GM04503 (cell line): Measurements from ENCODE around the gene FCHSD2.
"Not testable (repeated sequence)": the region's sequence is repeated elsewhere in the genome, so short reads cannot be mapped to it uniquely, and the experiment has no call there.

ENCODE experiments used
- DNase-seq: peaks from one replicate; pipeline ENCODE4 v3.0.0-alpha.2; 2012; ENCODE audit warnings: low read depth

FCHSD2 gene

DNA sequence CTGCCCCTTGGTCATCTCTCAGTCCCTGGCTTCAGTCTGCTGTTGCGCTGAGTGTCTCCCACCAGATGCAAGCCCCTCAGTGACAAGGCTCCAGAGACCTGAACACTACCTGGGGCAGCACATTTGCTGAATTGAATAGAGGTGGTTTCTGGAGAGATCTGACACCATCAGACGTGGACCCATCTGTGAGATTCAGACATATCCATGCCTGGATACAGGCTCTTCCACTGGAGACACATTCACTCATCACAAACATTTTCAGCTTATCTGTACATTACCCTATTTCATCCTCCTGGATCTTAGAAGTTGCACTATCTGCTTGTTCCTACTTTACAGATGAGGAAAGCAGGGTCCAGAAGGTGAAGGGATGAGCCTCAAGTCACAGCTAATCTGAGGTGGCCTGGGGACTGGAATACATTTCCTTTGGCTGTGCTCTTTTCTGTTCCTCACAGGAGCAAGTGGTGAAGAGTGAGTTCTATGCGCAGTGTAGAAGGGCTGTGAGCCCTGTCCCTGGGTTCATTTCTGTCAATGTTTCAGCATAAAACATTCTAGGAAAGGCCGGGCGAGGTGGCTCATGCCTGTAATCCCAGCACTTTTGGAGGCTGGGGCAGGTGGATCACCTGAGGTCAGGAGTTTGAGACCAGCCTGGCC, 308.9 kb downstream of the FCHSD2 start:
- DNase-seq: no peak

DNA sequence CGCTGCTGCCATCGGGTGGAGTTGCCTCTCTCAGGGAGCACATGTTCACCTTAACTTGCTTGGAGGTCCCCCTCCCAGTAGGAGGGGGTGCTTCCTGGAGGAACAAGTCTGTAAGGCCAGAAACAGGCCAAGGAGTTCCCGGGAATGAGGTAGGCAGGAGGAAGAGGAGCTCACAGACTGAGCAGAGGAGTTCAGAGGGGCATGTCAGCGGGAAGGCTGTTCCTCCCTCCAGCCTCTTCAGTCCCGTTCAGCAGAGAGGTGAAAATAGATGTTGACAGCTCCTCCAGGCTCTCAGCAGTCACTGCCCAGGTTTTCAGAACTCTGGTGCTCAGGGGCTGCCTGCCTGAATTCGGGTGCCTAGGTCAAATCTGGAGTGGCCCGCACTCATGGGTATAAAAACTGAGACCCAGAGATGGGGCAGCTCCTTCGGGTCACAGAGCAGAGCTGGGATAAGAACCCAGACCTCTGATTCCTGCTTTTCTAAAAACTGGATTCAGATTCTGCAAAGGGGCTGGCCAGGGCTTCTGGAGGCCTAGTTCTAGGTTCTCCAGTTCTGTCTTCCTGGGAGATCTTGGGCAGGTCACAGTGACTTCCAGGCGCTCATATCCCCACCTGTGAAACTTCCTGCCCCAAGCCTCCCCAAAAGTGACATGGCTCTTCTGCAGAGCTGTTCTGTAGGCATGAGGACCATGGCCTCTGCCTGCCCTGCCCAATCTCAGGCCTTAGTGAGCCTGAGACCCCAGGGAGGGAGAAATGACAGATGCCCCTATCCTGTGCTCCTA, 309.6 kb downstream of the FCHSD2 start:
- no peak for DNase-seq

DNA sequence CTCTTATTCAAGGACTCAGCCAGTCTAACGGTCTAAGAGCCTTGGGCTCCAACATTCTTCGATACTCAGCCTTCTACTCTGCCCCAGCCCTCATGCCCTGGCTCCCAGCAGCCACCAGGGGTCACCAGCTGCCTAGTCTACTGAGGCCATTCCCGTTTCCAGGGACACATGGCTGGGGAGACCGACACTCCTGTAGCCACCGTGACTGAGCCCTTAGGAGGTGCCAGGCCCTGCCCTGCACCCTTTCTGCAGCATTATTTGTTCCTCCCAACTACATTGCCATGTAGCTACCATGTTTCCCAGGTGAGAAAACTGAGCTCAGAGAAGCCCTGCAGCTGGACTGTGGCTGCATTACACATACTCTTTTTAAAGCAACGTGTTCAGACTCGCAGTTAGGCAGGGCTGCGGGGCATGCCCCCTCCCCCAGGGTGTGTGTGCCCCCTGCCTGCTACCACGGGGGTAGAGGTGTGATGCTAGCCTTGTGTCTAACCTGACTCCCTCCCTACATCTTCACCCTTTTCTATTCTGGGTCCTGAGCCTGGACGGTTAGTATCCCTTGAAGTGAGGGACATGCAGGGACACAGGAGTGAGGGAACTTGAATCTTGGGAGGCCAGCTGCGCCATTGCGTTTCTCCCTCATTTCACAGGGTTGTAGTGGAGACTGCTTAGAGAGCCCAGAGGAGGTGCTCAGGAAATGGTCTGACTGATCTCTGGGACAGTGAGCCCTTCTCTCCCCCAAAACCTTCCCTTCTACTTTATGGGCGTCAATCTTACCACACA, 310.4 kb downstream of the FCHSD2 start:
- no peak for DNase-seq

DNA sequence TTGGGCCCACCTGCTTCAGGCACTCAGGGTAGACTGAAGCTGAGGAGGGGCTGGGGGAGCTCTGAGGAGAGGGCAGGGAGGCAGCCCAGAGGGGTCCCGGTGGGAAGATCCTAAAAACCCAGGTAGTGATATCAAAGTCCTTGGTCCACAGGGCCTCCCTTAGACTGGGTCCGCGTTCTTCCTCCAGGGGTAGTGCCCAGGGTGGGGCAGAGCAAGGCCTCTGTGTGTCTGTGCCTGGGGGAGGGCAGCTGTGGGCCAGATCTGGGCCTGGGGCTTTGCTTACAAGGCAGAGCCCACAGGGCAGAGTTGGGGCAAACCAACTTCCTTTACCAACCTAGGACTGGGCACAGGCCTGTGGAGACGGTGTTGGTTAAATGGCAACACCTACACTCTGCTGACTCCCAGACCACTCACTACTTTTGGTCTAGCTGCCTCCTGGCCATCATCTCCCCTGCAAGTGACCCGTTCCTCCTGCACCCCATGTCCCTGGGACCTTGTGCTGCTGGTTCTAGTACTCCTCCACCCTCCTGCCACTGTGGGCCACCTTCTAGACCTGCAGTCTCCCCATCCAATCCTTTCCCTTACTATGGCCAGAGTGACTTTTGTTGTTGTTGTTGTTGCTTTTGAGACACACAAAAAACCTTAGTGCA, 312.1 kb downstream of the FCHSD2 start:
- no peak for DNase-seq

DNA sequence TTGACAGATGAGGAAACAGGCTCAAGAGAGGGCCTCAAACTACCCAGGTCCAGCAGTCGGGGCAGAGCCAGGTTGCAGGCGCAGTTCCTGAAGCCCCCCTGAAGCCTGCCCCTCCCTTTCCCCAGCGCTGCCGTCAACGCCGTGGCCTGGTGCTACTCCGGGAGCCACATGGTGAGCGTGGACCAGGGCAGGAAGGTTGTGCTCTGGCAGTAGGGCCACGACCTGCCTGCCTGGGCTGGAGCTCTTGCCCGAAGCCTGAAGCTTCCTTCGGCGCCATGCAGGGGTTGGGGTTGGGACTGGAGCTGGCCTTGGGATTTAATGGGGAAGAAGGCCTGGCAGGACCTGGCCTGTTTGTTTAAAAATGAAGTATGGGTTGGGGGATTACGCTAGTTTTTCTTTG, 312.9 kb downstream of the FCHSD2 start:
- no peak for DNase-seq

DNA sequence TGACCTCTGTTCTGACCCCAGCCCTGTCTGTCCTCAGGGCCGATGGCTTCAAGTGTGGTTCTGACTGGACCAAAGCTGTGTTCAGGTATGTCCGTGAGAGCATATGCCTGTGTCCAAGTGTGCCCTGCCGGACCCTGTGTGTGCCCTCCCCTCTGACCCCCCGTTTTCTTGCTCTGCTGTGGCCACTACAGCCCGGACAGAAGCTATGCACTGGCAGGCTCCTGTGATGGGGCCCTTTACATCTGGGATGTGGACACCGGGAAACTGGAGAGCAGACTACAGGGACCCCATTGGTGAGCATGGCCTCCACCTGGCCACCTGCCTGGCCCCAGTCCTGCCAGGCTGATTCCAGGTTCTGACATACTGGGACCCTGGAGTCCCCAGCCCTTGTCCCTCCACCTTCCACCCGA, 313.4 kb downstream of the FCHSD2 start:
- no peak for DNase-seq

DNA sequence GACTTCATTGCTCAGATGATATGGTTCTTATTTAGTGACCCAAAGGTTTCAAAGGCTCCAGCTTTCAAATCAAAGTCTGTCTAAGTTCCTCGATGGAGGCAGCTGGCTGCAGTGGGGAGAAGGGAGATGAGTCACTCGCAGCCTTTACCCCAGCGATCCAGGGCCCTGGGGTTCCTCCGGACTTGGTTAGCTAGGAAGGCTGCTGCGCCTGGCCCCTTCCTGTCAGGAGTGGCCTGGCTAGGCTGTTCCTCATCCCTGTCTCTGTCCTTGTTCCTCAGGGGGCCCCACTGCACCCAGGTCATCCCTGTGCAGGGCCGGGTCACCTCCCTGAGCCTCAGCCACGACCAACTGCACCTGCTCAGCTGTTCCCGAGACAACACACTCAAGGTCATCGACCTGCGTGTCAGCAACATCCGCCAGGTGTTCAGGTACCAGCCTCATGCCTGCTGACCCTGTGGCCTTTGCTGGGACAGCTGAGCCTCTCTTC, 314.0 kb downstream of the FCHSD2 start:
- DNase-seq: no peak

DNA sequence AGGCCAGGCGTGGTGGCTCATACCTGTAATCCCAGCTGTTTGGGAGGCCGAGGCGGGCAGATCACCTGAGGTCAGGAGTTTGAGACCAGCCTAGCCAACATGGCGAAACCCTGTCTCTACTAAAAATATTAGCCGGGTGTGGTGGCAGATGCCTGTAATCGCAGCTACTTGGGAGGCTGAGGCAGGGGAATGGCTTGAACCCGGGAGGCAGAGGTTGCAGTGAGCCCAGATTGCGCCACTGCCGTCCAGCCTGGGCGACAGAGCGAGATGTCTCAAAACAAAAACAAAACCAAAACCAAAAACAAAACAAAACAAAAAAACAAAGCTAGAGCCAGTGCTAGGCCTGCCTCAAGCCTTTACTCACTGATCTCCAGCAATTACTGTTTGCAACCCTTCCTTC, 314.5 kb downstream of the FCHSD2 start:
- not testable (repeated sequence) for DNase-seq

DNA sequence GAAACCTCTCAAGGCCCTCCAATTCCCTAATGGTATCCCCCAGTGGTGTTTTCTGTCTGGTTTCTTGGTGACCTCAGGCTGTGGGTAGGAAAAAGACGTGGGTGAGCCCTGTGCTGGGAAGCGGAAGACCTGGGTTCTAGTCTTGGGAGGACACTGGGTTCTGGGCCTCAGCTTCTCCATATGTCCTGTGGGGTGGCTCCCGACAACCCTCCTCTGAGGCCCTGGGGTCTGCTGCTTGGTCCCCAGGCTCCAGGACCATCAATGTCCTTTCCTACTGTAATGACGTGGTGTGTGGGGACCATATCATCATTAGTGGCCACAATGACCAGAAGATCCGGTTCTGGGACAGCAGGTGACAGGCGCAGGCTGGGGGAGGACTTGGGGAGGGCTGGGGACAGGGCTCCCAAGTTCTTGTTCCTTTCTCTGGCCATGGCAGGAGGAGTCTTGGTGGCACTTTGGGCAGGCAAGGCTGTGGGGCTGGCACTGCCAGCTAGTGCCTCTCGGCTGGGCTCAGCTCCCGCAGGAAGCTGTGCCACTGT, 315.1 kb downstream of the FCHSD2 start:
- DNase-seq: no peak

DNA sequence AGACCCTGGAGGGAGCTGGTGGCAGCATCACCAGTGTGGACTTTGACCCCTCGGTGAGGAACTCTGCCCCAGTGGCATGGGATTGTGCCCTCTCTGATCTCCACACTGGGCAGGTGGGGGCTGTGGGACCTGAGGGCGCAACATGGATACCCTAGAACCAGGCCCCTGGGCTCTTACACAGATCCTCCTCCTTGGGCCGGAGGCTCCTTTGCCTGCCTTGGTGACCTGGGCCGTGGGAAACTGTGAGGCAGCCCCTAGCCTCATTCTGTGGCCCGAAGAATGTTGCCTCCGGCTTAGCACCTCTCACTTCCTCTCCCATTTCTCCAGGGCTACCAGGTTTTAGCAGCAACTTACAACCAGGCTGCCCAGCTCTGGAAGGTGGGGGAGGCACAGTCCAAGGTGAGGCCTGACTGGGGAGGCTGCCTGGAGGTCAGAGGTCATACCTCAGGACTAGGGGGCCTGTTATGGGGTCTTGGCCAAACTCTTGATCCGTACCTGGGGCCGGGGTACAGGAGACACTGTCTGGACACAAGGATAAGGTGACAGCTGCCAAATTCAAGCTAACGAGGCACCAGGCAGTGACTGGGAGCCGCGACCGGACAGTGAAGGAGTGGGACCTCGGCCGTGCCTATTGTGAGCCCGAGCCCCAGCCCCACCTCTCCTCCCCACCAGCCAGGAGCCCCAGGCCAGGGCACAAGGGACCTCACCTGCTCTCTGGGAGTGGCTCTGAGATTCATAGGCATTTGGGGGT, 315.8 kb downstream of the FCHSD2 start:
- DNase-seq: no peak

DNA sequence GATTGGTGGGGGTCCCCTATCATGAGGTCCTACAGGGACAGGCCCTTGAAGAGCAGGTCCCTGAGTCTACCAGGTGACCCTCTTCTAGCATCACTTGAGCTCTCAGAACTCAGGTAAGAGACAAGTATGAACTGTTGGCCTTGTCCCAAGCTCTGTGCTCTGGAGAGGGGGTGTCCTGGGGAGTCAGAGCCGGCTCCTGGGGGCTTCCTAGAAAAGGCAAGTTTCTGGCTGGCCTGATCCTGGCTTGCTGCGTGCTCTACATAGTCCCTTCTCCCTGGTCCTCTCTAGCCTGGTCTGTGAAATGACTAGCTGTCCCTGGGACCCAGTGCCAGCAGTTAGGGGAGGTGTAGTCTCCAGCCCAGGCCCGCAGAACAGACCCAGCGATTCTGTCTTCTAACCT, 316.5 kb downstream of the FCHSD2 start:
- no peak for DNase-seq

DNA sequence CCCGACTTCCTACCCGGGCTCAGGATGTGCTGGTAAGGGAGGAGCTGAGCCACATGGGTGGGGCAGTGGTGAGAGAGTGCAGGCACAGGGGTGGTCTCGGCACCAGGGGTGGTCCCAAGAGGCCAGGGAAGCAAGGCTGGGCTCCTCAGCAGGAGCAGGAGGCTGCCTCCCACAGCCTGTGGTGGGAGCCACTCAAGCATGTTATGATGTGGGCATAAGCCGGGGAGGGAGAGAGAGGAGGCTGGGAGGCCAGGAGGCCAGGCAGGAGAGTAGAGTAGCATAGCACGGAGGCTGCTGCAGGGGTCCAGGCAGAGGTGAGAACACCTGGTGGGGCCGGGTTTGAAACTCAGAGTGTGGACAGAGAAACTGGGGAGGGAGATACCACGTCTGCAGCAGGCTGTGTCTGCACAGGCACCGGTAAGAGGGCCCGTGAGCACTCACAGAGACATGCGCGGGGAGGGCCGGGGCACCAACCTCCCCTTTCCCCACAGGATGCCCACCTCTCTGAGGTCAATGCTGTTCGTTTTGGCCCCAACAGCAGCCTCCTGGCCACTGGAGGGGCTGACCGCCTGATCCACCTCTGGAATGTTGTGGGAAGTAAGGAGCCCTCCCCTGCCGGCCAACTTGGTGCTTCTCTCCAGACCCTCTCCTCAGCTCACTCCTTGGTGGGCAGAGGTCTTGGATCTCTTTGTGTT, 317.2 kb downstream of the FCHSD2 start:
- DNase-seq: no peak

DNA sequence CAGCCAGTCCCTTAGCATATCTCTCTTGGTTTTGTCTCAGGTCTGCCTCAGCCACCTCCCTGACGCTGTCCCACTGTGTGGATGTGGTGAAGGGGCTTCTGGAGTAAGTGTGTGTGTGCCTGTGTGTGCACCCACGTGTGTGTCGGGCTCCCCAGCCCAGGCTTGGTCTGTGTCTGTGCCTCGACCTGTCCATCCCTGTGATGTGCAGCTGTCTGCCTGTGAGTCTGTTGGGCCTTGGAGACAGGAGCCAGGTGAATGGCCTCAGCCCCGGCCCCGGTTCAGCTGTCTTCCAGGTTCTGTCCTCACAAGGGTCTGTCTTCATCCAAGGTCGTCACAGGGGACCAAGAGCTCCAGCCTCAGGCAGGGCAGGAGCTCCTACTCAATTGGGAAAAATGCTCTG, 318.1 kb downstream of the FCHSD2 start:
- no peak for DNase-seq

DNA sequence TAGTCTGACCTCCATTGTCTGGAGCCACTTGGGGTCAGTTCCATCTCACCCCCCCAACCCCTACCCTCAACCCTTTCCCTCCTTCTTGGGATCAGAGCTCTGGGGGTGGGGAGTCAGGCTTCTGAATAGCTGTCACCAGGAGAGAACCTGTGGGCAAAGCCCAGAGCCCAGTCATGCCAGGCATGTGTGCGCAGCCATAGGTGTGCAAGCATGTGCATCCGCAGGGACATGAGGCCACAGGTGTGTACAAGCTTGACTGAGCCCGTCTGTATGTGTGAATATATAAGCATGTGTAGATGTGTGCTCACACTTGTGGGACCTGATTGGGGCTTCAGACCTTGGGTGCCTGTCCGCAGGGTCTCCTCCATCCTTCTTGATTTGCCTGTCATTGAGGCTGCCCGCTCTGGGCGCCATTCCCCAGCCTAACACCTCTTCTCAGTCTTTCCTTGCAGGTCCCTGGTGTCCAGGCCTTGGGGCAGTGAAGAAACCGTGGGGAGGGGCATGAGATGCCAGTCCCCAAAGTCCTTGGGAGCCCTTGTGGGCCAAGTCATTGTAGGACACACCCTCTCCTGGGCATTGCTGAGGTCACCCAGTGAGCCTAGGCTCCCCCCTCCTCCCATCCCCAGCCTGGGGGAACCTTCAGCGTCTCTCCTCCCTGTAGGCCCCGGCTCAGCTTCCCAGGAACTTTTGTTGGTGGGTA, 318.9 kb downstream of the FCHSD2 start:
- no peak for DNase-seq

DNA sequence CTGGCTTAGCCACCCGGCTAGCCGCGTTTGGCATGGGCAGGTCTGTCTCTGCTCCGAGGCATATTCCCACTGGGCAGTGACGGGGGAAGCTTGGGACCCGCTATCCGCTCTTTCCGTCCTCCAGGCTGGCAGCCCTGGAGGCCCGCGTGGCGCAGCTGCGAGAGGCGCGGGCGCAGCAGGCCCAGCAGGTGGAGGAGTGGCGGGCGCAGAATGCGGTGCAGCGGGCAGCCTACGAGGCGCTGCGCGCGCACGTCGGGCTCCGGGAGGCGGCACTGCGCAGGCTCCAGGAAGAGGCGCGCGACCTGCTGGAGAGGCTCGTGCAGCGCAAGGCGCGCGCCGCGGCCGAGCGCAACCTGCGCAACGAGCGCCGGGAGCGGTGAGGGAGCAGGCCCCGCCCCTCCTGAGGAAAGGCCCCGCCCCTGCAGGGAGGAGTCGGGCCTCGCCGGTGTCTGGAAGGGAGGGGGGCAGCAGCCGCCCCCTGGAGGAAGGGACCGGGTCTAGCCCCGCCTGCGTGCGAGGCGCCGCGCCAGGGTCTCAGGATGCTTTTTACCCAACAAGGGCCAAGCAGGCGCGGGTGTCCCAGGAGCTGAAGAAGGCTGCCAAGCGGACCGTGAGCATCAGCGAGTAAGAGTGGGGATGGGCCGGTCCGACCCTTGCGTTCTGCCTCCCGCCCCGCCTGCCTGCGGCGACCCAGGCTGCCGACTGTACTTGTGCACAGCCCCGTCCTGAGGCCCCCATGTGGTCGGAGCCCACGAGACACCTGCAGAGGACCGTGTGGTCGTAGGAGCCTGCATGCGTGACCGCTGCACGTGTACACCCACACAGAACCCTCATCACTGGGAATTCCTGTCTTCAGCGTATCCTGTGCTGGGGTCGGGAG, 320.0 kb downstream of the FCHSD2 start:
- no peak for DNase-seq

DNA sequence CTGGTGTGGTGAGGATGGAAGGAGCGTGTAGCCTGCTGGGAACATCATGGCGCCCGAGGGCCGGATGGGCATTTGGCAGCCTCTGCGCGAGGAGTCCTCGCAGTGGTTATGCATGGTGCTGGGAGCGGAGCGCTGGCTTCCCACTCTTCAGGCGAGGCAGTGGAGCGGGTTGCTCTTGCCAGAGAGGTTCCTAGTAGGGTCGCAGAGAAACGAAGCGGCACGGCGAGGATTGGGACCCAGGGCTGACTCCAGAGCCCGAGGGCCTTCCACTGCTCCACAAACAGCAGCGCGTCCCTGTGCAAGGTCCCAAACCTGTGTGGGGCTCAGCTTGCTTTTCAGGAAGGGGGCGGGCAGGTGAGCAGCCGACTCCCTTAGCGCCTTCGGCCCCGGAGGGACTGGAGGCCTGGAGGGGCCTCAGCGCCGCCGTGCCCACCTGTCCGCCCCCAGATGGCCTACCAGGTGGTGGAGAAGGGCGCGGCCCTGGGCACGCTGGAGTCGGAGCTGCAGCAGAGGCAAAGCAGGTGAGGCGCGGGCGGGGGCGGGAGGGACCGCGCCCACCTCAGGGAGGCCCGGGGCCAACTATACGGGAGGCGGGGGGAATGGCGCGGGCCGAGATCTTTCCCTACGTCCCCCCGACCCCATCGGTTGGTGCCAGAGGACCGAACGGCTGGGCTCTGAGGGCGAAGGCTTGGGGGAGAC, 320.7 kb downstream of the FCHSD2 start:
- DNase-seq: no peak

DNA sequence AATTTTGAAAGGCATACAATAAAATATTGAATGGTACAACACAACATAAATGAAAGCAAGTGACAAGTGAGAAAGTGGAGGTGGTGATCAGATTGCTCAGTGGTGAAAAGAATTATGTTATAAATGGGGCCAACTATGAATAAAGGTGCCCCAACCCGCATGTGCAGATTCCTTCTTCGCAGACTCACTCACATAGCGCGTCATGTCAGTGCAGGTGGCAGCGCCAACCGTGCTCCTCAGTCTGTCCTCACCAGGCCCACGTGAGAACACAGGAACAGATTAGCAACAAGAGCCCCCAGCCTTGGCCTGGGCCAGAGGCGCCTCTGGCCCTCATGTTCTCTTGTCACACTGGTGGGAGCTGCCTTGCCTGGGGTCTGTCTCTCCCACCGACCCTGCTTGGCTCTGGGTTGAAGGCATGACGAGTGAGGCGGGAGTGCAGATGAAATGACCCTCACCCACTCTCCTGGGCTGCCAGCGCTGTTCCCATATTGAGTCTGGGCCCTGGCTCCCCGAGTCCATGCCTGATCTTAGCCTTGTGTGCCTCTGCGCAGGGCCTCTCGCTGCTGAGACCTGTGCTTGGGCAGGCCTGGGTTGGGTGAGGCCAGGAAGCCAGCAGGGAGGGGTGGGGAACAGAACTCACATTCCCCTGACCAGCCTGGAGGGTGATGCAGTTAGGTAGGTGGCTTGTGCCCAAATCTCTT, 321.5 kb downstream of the FCHSD2 start:
- no peak for DNase-seq

DNA sequence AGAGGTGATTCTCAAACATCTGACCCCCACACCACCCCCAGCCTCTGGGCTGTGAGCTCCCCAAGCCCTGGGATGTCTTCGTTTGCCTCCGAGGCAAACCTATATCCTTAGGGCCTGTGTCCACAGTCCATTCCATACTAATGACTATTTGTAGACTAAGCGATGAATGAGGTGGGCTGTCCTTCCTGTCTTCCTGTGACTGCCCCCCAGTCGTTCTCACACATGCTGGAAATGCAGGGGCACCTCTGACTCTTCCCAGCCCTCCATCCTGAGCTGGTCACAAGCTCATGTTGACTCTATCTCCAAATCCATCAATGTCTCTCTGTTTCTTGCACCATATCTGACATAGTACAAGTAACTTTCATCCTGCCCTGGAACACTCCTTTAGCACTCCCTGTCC, 323.1 kb downstream of the FCHSD2 start:
- DNase-seq: no peak
